PC-9 (cell line): Measurements from ENCODE around the gene TMEM272.

ENCODE experiments used
- EZH2 ChIP-seq: fragments of 200-600 bp; sonication (generic); IDR thresholded peaks from 2 replicates; pipeline ENCODE4 v1.8.0; 2017; ENCODE audit warnings: antibody characterized with exemption, low read depth
- TF ChIP-seq, protein P1 (sequence below): fragments of 200-600 bp; sonication (generic); conservative IDR thresholded peaks from 2 replicates; pipeline ENCODE4 v1.6.1; 2017; ENCODE audit warnings: mixed run types, antibody characterized with exemption, mild to moderate bottlenecking, moderate library complexity

DNA sequence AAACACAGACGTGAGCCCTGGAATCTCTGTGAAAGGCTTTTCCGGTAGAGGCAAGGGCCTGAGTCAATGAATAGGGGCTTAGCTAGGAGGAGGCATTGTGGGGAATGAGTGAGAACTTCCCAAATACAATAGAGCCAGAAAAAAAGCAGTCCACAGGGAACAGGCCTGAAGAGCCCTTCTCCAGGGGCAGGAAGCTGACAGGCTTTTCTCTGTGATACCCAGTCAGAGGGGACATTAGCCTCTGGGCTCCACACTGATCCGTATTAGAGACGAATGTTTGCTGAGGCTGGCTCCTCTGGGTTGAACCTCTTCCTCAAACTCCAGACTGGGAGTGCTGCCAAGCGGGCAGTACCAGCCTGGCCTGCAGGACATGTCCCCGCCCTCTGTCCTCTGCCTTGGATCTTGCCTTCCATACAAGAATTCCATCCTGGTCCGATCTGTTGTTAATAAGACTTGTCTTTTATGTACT is 43.3 kb downstream of the TMEM272 start:
- TF ChIP-seq, protein P1, sequence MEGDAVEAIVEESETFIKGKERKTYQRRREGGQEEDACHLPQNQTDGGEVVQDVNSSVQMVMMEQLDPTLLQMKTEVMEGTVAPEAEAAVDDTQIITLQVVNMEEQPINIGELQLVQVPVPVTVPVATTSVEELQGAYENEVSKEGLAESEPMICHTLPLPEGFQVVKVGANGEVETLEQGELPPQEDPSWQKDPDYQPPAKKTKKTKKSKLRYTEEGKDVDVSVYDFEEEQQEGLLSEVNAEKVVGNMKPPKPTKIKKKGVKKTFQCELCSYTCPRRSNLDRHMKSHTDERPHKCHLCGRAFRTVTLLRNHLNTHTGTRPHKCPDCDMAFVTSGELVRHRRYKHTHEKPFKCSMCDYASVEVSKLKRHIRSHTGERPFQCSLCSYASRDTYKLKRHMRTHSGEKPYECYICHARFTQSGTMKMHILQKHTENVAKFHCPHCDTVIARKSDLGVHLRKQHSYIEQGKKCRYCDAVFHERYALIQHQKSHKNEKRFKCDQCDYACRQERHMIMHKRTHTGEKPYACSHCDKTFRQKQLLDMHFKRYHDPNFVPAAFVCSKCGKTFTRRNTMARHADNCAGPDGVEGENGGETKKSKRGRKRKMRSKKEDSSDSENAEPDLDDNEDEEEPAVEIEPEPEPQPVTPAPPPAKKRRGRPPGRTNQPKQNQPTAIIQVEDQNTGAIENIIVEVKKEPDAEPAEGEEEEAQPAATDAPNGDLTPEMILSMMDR, result no peak
- no peak for TF ChIP-seq EZH2
